ENCODE results near the gene EGFL8. TPM values are rescaled to one million over a fixed set of nuclear protein-coding genes. Genes with fewer than 3 reads are reported as not detected.

EGFL8 gene
- total RNA-seq, 1 donor from 2014 or later = 2.7 TPM

DNA sequence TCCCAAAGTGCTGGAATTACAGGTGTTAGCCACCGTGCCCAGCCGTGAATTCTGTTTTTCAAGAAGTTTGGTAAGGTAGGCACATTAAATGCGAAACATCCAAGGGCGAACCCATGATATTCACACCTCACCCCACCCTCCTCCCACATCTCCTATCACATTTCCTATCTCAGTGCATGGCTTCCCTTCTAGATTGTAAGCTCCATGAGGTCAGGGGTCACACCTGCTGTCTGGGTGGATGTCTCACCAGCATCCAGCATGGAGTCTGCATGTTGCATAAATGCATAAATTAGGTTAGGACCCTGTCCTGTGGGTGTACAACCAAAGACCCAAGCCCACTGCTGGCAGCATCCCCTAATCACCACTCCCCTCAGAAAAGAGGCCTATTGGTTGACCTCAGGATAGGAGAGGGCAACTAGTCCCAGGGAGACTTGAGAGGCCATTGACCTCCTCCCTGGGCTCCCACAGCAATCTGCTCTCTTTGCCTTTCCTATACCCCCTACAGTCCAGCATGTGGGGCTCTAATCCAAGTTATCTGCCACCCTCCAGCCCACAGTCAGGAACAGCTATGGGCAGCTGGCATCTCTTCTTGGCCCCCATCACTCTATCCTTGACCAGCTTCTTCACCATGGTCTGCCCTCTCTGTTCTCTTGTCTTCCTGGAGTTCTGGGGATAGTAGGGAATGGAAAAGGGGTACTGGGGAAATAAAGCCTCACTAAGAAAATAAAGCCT is 16.8 kb upstream of the EGFL8 start:
- DNase-seq = no peak

DNA sequence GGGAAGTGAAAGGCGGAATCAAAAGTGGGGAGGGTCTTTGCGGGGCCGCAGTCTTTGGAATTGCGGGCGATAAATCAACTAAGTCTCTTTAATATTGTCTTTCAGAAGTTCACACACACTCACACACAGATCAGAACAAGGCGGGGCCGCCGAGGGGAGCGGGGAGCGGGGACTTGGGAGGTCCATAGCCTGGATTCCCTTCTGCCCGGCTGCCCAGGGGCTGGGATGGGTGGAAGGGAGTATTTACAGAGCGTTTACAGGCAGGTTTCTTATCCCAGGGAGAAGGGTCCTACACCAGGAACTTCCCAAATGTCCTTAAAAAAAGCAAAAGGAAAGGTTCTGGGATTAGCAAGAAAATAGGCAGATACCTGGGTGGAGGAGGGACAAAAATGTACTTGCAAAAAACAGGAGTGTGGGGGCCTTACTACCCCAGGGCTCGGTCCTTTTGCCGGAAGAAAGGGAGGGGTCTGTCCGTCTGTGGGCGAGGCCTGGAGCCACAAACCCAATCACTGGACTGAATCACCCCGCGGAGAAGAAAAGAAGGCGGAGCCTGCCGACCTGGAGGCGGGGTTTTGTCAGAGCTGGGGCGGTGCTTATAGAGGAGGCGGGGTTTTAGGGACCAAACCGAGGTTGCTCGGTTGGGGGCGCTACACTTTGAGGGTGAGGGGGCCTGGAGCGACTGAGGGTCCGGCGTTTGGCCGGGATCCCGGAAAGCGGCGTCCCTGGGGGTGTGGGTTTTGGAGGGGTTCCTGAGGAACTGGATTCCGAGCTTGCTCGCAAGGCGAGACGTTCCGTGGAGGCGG is 15.9 kb upstream of the EGFL8 start:
- DNase-seq = peak; percentile 53

DNA sequence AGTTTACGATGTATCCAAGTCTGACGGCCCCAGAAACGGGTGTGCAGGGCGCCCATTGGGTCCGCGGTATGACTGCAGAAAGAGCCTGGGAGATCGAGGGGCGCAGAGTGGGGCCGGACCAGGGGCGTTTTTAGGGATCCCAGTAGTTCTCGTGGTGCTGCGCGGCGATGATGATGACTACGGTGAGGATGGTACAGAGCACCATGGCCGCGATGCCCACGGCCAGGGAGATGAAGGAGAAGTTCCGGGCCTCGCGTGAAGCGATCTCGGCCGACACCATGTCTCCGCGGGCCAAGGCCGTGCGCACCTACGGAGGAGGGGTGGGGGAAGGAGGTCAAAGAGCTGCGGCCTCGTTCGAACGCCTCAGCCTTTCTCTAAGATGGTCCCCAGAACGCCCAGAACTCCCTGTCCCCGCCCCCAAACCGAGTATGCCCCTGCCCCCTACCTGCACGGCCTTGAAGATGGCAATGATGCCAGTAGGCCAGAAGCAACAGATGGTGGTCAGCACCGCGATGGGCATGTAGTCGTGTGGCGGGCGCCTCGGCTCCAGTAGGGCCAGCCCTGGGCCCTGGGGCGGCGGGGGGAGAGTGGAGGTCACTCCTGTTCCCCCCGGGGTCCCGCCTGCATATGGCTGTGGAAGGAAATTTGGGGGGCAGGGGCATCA is 15.2 kb upstream of the EGFL8 start:
- no peak for DNase-seq

DNA sequence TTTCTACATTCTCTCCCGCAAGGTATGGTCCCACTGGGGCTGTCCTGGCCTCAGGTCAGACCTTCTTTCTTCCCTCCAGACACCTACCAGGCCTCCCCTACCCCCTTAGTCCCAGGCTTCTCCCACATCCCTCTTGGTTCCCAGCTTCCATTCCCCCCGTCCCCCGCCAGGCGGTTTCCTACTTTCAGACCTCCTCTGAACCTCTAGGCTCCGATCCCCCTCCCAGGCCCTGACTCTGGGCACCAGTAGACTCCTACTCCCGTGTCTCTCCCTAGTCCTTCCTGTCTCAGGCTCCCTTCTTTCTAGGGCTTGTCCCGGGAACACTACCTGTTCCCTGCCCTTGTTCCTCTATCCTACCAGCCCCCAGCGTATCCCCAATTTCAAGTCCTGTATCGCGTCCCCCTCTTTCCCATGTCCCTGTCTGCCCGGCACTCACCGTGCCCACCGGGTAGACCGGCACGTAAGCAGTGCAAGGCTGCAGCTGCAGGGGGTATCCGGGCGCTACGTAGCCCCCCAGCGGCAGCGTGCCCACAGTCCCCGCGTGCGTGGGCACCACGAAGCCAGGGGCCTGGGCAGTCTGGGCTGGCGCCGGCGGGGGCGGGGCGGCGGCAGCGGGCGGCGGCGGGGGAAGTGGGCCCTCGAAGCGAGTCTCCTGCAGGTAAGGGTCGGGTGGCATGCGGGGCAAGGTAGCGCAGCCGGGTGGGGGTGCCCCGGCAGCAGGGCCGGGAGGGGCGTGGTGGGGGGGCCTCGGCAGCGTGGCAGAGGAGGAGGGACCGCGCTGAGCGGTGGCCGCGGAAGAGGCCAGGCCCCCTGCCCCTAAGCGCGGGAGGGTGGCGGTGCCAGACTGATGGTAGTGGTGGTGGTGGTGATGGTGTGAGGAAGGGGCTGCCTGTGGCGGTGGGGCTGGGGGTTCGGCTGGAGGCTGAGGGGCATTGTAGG is 14.2 kb upstream of the EGFL8 start:
- no peak for DNase-seq

DNA sequence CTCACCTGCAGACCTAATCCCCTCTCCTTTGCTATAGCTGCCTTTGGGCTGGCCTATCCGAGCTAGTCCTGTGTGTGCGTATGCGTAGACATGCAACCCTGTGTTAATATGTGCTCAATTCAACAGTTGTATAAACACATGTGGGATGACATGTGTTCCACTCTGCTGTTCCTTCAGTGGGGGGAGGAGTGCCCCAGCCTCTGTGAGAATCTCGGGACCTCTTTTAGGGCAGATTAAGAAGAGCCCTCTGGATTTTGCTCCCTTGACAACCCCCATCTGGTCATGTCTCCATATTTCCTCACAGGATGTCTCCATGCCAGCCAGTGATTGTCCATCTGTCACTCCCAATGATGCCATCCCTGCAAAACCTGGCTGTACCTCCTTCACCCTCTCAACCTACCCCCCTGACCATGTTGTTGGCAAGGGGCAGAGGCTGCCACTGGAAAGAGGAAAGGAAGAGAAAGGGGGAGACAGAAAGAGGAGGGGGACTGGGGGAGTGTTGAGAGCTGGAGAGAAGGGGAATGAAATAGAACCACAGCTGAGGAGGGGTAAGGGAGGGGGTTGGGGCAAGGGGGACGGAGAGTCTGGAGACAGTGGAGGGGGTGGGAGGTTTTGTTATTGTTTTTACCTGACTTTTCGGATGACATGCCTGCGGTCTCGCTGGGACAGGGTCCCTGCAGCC is 13.1 kb upstream of the EGFL8 start:
- DNase-seq = no peak

DNA sequence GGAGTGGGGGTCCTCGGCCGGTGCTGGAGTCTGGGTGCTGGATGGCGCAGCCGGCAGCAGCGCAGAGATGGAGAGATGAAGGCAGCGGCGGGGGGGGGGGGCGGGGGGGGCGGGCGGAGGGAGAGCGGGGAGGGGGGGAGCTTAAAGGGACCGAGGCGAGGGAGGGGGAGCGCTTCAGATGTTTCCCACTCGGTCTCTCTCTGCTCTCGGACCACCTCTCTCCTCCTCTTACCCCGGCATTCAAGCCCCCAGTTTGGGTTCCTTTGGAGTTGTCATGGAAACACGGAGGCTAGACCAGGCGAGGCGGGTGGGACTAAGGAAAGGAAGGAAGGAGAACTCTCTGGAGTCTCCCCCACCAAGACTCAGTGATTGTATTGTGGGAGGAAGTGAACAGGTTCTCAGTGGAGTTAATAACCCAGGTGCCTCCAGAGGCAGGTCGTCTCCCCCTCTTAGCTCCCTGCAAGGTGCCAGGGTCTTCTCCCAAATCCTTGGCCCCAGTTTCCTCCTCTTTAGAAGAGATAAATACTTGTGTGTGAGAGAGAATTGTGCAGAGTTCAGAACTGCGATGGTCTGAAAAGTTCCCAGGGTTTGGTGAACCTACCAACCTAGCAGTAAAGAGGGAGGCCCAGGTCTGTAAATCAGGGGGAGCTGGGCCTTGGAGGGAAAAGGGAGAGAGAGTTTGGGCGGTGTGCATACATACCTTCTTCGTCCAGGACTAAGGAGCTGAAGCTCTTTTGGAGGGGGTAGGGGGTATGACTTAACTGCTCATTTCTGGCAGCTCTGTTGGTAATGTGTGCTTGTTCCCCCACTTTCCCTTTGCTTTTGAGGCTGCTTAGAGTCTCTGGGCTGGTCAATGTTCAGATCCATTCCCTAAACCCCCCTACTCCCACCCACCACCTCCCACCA is 12.3 kb upstream of the EGFL8 start, which contains the start of gene PRRT1:
TSS of gene PRRT1 (minus strand) at position 77 of the 906 bp plus-strand sequence. CDS start 112 bp downstream, outside the sequence.
- no peak for DNase-seq

DNA sequence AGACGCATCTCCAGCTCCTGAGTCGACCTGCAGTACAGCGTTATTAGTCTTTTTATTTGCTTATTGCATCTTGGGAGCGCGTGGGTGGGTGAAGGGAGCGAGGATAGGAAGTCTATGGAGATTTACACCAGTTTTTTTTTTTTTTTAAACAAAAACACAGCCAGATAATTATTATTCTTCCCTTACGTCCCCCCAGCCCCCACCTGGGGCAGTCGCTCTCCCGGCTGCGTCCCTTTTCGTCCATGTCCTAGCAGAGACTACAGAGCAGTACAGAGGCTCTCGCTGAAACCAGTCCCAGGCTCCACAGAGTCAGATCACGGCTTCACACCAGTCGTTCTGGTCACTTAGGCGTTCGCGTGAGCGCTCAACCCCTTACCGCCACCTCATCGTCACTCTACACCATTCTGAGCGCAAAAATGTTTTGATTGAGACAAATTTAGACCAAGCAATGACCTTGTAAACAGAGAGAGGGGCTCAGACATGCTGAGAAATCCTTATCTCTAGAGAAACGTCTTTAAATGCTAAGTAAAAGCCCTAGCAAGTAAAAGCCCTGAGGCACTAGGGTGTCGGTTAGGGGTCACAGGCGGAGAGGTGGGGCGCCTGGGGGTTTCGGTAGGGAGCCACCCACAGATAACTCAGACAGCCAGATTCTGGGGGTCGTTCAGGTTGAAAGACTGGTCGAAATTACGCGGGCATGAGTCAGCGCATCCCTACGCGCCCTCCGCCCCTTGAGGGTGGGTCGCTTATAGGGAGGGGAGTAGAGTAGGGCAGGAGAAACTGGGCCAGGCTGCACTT is 11.4 kb upstream of the EGFL8 start:
- DNase-seq = peak; percentile 36

DNA sequence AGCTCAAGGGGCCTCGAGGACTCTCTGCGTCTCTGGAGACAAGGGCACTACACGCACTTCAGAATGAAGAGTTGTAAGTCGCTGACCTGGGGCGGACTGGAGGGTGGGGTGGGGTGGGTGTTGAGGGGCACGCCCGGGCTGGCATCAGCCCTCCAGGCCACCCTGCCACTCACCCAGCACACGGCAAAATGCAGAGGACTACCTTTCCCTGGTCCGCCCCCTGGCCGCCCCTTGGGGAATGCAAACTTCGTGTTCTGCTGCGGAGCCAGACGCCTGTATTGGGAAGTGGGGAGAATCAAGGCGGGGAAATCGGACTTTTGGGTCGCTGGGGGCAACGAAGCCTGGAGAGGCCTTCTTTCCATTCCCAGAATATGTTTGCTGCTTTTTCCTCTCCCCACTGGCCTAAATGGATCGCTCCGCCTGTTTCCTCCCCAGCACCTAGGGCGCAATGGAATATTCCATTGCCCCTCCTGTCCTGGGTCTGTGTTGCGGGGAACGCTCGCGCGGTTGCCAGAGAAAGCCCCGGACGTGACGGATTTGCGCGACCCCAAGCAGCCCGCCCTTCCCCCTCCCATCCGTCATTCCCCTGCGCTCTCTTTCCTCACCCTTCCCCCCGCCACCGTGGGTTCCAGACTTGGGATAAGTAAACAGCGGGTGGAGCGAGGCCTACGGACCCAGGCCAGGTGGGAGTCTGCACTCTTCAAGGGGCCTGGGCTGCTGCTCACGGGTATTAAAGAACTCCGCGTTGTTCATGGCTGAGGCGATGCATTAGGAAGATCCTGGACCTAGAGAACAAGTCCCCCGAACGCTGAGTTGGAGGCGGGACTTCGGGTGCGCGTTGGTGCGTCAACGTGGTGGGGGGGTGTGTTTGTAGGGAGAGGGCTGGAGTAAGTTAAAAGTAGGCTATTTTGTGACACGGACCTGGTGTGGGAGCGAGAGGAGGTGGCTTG is 10.6 kb upstream of the EGFL8 start, which contains the start of gene PPT2:
TSS of gene PPT2 (plus strand) at position 578 of the 950 bp plus-strand sequence. CDS start 454 bp downstream, outside the sequence.
- peak; percentile 95 for DNase-seq

DNA sequence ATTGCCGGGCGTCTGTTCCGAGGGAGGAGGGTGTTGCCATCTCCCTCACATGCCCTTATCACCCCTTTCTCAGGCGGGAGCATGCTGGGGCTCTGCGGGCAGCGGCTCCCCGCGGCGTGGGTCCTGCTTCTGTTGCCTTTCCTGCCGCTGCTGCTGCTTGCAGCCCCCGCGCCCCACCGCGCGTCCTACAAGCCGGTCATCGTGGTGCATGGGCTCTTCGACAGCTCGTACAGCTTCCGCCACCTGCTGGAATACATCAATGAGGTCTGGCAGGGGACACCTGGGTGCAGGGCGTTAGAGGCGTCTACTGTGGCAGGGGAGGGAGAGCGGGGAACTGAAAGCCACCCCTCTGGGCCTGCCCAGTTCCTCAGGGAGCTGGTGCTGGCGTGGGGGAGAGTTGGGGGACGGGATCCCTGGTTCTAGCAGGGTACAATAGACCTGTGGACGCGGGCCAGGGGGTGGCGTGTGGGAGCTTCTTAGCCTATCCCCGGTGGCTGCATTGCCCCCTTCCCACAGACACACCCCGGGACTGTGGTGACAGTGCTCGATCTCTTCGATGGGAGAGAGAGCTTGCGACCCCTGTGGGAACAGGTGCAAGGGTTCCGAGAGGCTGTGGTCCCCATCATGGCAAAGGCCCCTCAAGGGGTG is 9.8 kb upstream of the EGFL8 start:
- peak; percentile 77 for DNase-seq

DNA sequence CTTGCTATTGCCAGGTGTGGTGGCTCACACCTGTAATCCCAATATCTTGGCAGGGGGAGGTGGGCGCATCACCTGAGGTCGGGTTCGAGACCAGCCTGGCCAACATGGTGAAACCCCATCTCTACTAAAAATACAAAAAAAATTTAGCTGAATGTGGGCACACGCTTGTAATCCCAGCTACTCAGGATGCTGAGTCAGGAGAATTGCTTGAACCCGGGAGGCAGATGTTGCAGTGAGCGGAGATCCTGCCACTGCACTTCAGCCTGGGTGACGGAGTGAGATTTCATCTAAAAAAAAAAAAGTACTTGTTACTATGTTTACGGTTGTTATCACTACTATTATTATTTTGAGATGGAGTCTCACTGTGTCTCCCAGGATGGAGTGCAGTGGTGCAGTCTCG is 7.5 kb upstream of the EGFL8 start:
- DNase-seq = no peak

DNA sequence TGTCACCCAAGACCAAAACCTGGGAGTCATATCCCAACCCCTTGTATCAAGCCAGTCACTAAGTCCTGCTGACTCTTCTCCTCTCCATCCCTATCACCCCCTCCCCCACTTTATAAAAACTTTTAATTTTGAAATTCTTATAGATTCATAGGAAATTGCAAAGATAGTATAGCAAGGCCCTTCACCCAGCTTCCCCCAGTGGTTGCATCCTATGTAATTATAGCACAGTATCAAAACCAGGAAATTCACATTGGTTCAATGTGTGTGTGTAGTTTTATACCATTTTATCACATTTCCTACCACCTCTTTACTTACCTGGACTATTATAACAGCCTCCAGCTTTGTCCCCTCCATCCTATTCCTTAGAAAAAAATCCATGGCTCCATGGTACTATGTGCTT is 6.3 kb upstream of the EGFL8 start:
- DNase-seq = no peak

DNA sequence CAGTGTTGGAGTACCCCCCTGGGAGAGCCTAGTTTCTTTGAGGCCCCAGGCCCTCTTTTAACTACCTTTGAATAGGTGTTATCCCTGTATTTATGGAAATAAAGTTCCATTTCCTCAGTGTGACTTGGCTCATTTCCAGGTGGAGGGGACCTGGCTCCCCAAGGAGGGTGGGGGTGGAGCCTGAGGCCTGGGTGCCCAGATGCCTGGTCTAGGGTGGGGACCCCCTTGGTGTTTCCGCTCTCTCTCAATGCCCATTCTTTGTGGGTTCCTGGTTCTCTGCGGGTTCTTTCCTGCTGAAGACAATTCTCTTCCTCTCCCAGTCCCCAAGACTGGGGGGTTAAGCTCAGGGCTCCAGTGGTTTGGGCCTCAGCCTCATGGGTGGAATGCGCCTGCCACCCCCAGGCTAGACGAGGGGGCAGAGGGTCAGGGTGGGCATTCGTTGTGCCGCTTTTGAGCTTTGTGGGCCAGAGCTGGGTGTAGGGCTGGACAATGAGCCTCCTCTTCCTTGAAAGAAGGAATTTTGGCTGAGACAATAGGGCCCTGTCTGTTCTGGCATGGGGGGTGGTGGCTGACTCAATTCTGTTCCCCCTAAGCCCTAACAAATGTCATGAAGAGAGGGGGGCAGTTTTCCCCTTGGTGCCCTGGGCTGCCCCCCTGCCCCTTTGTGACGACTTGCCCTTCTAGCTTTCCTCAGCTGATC is 686 bp upstream of the EGFL8 start:
- DNase-seq = no peak

DNA sequence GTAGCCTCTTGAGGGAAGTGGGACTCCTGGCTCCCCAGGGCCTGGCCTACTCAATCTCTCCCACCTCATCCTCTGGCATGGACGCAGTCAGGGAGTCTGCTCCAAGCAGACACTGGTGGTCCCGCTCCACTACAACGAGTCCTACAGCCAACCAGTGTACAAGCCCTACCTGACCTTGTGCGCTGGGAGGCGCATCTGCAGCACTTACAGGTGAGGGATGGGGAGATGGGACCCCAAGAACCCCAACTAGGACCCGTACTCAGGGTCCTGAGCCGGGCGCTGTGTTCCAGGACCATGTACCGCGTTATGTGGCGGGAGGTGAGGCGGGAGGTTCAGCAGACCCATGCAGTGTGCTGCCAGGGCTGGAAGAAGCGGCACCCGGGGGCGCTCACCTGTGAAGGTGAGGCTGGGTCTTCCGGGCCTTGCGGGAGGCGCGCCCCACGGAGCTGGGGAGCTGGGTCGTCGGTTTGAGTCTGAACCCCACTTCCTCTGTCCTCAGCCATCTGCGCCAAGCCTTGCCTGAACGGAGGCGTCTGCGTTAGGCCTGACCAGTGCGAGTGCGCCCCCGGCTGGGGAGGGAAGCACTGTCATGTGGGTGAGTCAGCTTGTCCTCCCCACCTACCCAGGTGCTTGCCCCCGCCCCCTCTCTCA is 2.1 kb downstream of the EGFL8 start:
- no peak for DNase-seq

DNA sequence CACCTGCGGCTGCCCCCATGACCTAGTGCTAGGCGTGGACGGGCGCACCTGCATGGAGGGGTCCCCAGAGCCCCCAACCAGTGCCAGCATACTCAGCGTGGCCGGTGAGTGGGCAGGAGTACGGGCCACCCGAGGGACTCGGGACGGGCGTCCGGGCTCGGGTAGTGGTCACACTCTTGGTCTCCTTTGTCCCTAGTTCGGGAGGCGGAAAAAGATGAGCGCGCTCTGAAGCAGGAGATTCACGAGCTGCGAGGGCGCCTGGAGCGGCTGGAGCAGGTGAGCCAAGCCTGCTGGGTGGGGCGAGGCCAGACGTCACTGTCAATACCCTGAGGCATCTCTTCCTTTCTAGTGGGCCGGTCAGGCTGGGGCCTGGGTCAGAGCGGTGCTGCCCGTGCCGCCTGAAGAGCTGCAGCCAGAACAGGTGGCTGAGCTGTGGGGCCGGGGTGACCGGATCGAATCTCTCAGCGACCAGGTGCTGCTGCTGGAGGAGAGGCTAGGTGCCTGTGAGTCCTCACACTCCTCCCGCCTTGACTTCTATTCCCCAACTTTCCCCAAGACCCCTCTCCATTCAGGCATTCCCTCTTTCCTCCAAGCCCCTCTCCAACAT is 2.9 kb downstream of the EGFL8 start:
- no peak for DNase-seq

DNA sequence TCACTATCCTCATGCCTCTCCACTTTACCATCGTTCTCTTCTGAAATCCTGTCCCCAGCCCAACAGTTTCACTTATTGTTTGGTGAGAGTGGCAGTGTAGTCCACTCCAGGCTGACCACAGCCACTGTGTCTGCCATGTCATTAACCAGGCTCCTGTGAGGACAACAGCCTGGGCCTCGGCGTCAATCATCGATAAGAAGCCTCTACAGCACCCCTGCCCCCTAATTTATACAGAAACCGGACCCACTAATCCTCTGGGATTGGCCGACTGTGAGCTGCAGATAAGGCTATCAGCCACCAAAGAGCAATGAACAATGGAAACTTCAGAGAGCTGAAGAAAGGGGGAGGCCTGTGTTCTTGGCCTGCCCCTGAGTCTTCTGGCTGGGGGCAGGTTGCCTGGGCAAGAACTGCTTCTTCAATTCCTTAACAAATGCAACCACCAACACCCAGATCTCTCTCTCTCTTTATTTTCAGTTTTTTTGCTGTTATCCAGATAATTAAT is 3.4 kb downstream of the EGFL8 start:
- no peak for DNase-seq

DNA sequence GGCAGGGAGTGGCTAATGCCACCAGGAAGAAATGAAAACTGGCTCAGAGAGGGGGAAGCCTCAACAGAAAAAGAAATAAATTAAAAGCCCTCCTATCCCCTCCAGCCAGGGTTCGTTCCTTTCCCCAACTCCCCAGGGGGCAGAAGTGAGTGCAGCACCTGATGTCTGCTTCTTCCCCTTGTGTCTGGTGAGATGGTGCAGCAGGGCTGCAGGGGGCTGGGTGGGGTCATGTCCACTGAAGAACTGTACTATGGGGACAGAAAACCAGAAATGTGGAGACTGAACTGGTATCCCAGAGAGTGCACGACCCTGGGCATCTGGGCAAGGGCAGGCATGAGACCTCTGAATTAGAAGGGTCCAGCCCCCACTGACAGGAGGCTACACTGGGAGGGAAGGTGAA is 4.0 kb downstream of the EGFL8 start:
- DNase-seq = no peak
